ENCODE data around the gene SMCO4.

DNA sequence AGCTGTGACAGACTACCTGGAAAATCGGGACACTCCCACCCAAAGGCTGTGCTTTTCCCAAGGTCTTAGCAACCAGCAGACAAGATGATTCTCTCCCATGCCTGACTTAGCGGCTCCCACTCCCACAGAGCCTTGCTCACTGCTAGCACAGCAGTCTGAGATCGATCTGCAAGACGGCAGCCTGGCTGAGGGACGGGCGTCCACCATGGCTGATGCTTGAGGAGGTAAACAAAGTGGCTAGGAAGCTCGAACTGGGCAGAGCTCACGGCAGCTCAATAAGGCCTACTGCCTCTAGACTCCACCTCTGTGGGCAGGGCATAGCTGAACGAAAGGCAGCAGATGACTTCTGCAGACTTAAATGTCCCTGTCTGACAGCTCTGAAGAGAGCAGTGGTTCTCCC lies 84.9 kb downstream of the SMCO4 start:
- TF ChIP-seq, protein P1, sequence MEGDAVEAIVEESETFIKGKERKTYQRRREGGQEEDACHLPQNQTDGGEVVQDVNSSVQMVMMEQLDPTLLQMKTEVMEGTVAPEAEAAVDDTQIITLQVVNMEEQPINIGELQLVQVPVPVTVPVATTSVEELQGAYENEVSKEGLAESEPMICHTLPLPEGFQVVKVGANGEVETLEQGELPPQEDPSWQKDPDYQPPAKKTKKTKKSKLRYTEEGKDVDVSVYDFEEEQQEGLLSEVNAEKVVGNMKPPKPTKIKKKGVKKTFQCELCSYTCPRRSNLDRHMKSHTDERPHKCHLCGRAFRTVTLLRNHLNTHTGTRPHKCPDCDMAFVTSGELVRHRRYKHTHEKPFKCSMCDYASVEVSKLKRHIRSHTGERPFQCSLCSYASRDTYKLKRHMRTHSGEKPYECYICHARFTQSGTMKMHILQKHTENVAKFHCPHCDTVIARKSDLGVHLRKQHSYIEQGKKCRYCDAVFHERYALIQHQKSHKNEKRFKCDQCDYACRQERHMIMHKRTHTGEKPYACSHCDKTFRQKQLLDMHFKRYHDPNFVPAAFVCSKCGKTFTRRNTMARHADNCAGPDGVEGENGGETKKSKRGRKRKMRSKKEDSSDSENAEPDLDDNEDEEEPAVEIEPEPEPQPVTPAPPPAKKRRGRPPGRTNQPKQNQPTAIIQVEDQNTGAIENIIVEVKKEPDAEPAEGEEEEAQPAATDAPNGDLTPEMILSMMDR (conservative IDR thresholded peaks at IDR 0.05; ENCODE audit: low read depth in 2 of 2): no peak
- TF ChIP-seq POLR2AphosphoS5 (IDR thresholded peaks at IDR 0.05; ENCODE audit: low read depth): no peak
- no peak for TF ChIP-seq ETS1 (IDR thresholded peaks at IDR 0.05)
- TF ChIP-seq EZH2 (IDR thresholded peaks at IDR 0.05; ENCODE audit: low read depth, unreplicated experiment): no peak
- no peak for TF ChIP-seq STAT1 (IDR thresholded peaks at IDR 0.05; ENCODE audit: unreplicated experiment)
- TF ChIP-seq JUNB (IDR thresholded peaks at IDR 0.05; ENCODE audit: unreplicated experiment): no peak
- TF ChIP-seq EZH2phosphoT487 (IDR thresholded peaks at IDR 0.05; ENCODE audit: unreplicated experiment): no peak
- TF ChIP-seq CREB1 (CRISPR knock-in tag; IDR thresholded peaks at IDR 0.05; ENCODE audit: low read depth): no peak
- no peak for TF ChIP-seq REST (IDR thresholded peaks at IDR 0.05; ENCODE audit: unreplicated experiment)

Measured in GM23338 (cell line).